NCI-H1105 (cell line): ENCODE measurements around the gene PLCB1.
"Not testable (repeated sequence)": the region's sequence is repeated elsewhere in the genome, so short reads cannot be mapped to it uniquely, and the experiment has no call there.

Experiments
- DNase-seq: peaks from one replicate; lab custom pipeline; 2025; lab: John Stamatoyannopoulos, UW

The PLCB1 gene

GRCh38 chr20:8447262-8448120, 315.4 kb downstream of the PLCB1 start:
- no peak for DNase-seq

DNA sequence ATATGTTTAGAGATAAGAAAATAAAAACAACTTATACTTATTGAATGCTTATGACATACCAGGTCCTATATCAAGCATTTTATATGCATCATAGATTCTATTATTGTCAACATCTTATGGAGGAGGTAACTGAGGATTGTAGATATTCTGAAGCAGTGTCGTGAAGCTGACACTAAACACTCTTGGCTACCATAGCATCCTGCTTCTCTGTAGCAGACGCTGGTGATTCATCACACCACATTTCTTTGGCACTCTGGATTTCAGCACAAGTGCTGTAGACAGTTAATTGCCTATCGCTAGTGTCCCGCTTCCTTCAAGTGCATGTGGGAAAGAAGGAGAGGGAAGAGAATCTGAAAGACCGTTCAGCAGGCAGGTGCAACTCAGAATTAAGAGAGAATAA, 317.1 kb downstream of the PLCB1 start:
- DNase-seq, result no peak

GRCh38 chr20:8454137-8454712, 322.2 kb downstream of the PLCB1 start:
- DNase-seq, result no peak

DNA sequence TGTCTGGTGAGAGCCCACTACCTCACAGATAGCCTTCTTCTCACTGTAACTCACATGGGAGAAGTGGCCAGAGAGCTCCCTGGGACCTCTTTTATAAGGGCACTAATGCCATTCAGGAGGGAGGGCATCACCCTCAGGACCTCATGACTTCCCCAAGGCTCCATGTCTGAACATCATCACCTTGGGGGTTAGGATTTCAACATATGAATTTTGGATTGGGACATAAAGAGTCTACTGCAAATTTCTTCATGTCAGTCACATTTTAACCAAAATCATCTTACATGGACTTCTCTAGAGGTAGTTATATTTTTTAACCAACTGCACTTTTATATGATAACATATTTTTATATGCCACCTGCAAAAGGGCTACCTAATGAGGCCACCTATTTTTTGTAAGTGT, 324.7 kb downstream of the PLCB1 start:
- DNase-seq, result no peak

GRCh38 chr20:8457978-8458377, 325.9 kb downstream of the PLCB1 start:
- DNase-seq, result no peak

- DNase-seq, result no peak
These were observed 329.1 kb downstream of the PLCB1 start for GRCh38 chr20:8461186-8461585.

GRCh38 chr20:8464368-8464767, 332.3 kb downstream of the PLCB1 start:
- DNase-seq, result no peak

GRCh38 chr20:8466781-8467180, 334.7 kb downstream of the PLCB1 start:
- DNase-seq, result not testable (repeated sequence)

DNA sequence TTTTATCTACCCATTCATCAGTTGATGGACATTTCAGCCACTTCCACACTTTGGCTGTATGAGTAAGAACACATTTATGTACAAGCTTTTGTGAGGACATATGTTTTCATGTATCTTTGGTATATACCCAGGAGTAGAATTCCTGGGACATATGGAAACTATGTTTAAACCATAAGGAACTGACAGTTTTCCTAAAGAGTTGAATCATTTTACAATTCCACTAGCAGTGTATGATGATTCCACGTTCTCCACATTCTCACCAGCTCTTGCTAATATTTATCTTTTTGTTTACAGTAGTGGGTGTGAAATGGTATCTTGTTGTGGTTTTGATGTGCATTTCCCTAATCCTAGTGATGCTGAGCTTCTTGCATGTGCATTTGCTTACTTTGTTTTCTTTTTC, 338.1 kb downstream of the PLCB1 start:
- DNase-seq, result no peak

DNA sequence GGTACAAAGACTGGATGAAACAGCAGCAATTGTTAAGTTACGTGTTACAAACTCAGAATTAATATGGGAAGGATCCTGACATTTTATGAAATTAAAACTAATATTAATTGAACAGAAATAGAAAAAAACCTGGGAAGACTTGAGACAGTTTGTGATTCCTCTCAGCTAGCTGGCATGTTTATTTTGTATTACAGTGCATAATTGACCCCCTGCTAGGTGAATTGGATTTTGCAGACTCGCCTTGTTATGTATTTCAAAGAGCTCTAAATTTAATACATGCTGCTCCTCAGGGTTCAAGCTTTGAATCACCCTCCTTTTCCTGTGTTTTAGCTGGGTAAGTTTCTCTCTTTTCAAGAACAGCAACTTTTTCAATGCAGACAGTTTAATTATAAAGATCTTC, 339.4 kb downstream of the PLCB1 start:
- DNase-seq, result no peak

DNA sequence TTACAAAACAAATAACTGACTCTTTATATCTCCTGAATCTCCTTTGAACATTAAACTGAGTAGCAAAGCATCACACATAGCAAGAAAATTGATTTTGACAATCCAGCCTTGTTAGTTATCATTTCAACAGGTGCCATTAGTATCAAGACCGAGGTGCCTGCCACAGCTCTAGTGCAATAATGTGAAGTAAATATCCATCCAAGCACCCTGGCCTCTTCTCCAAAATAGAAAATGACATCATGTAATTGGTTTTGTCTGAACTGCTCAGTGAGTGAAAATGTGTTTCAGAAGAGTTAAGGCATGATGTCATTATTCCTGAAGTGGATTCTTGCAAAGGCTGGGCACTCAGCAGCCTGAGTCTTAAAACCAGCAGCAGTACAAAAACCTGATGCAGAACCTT, 341.4 kb downstream of the PLCB1 start:
- DNase-seq, result no peak

DNA sequence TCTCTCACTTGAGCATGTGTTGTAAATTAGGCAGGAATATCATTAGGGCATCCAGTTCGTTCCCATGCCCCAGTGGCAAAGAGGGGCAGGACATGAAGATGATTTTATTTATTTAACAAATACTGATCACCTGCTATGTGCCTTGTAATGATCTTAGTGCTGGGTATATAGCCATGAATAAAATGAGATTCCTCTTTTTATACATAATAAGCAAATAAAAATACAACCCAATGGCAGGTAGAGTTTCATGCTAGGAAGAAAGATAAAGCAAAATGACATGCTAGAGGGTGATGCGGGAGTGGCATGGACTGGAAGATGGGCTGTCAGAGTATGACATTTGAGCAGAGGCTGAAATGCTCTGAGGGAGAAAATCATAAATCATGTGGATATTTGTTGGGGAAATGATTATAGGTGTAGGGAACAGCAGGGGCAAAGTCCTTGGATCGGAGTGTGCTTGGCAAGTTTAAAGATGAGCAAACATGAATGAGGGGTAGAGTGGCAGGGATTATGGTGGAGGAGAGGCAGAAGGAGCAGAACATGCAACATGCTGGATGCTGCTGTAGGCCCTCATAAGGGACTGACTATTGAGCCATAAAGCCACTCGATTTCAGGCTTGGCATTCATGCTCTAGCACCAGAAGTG, 342.1 kb downstream of the PLCB1 start:
- no peak for DNase-seq

- no peak for DNase-seq
These were observed 344.0 kb downstream of the PLCB1 start for GRCh38 chr20:8476021-8476420.

- no peak for DNase-seq
These were observed 348.5 kb downstream of the PLCB1 start for GRCh38 chr20:8480597-8480996.

GRCh38 chr20:8487696-8488095, 355.6 kb downstream of the PLCB1 start:
- no peak for DNase-seq

GRCh38 chr20:8489094-8489883, 357.2 kb downstream of the PLCB1 start:
- no peak for DNase-seq

GRCh38 chr20:8490076-8490830, 358.2 kb downstream of the PLCB1 start:
- no peak for DNase-seq

GRCh38 chr20:8492173-8492572, 360.1 kb downstream of the PLCB1 start:
- no peak for DNase-seq

DNA sequence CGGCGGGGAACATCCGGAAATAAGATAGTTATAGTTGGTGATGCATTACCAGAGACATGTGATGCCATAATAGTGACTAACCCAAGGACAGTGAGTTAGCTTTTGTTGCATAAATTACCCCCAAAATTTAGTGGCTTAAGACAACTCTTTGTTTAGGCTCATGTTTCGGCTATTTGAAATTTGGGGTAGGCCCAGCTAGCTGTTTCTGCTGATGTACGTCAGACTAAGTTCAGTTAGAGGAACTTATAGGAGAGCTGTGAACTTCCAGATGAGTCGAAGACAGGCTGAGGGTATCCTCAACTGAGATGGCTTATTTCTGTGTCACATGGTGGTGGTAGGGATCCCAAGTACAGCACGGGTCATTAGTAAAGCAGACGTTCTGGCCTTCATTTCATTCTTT, 366.5 kb downstream of the PLCB1 start:
- no peak for DNase-seq

- DNase-seq, result no peak
These were observed 372.0 kb downstream of the PLCB1 start for GRCh38 chr20:8504030-8504429.

DNA sequence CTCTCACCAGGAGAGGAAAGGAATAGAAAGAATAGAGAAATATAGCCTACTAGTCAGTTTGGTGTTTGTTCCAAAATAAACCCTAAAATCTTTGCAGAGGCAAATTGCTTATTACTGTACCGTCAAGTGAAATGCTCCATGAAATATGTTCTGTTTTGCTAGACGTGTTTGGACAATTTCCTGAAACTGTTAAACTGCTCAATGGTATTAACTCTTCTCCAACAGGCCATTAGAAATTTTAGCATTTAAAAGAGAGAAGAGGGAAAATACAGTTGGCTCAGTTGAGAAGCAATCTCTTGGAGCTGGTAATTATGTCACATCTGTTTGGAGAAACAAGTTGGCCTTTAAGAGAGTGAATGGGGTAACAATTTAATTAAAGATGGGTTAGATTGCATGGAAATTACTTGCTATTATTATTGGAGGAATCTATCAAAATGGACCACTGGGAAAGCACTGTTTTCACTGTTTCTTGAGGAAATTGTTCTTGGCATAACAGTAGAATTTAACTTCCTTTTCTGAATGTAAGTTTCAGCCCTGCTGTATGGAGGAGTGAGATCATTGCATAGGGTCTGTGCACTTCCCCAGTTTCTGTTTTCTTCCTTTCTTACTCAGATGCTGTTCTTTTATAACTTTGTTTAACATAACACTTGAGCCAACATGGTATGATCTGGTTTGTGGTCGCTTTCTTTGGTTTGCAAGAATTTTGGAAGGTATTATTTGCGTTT, 373.6 kb downstream of the PLCB1 start:
- peak; percentile 9 for DNase-seq
